ENCODE data around the gene NSMCE3. TPM values are rescaled to one million over a fixed set of nuclear protein-coding genes. Genes with fewer than 3 reads are reported as not detected.

Gene NSMCE3
- total RNA-seq, 1 experiment from 2014 or later: 14.6 TPM

DNA sequence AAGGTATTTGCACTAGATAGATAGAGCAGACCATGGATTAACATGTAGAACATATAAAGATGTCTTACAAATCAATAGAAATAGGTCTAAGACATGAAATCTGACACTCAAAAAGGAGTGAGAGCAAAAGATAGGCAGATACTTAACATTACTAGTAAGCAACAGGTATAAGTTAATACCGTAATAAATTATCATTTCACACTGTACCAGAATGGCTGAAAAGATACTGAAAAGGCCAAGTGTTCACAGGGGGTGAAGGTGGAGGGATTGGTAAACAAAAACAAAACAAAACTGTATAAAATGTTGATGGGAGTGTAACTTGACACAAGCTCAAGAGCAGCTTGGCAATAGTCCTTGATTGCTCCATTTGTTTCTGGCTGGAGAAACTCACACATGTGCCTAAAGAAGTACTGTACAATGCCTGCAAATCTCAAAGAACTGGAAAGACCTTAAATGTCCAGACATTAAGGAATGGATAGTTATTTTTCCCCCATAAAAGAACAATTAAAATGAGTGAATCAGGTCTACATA, 3.5 kb downstream of the NSMCE3 start:
- Histone ChIP-seq H3K27me3 (ENCODE audit: low read length) (no peaks in the 10 kb centered on the region), H3K9ac (ENCODE audit: low read length) (no peak overlapping the region), H3K4me2 (ENCODE audit: low read depth, low read length, poor library complexity, severe bottlenecking) (no peak overlapping the region), H3K9me2 (replicated peaks; ENCODE audit: insufficient read depth, low read length) (no peaks in the 10 kb centered on the region), H4K20me1 (ENCODE audit: insufficient read depth, low read depth, low read length) (peaks cover 5% of the 10 kb centered on the region; the same call in 1 of the 2 replicates), H3K4me1 (ENCODE audit: low read length) (peaks cover 26% of the 10 kb centered on the region), H3K79me2 (ENCODE audit: low read length) (peaks cover 10% of the 10 kb centered on the region), H2AFZ (ENCODE audit: low read length) (no peak overlapping the region), H3K27ac (ENCODE audit: low read length) (no peak overlapping the region), H3K36me3 (ENCODE audit: insufficient read depth, low read length) (no peaks in the 10 kb centered on the region), H3K9me3 (ENCODE audit: low read length) (no peaks in the 10 kb centered on the region), H3K4me3 (ENCODE audit: low read length) (no peak overlapping the region)
- no peak for DNase-seq

- Histone ChIP-seq H3K9ac (ENCODE audit: low read length) (no peak overlapping the region), H3K36me3 (ENCODE audit: insufficient read depth, low read length) (no peaks in the 10 kb centered on the region), H3K27me3 (ENCODE audit: low read length) (no peaks in the 10 kb centered on the region), H3K9me3 (ENCODE audit: low read length) (no peaks in the 10 kb centered on the region), H3K4me1 (ENCODE audit: low read length) (peaks cover 10% of the 10 kb centered on the region), H3K4me2 (ENCODE audit: low read depth, low read length, poor library complexity, severe bottlenecking) (no peak overlapping the region), H3K9me2 (replicated peaks; ENCODE audit: insufficient read depth, low read length) (no peaks in the 10 kb centered on the region), H3K4me3 (ENCODE audit: low read length) (no peak overlapping the region), H3K79me2 (ENCODE audit: low read length) (peaks cover under 1% of the 10 kb centered on the region; the same call in 1 of the 2 replicates), H4K20me1 (ENCODE audit: insufficient read depth, low read depth, low read length) (no peaks in the 10 kb centered on the region; the same call in 1 of the 2 replicates), H2AFZ (ENCODE audit: low read length) (no peak overlapping the region), H3K27ac (ENCODE audit: low read length) (no peak overlapping the region)
- no peak for DNase-seq
Measured at GRCh38 chr15:29263289-29263688, 6.3 kb downstream of the NSMCE3 start.

GRCh38 chr15:29262738-29263137, 6.9 kb downstream of the NSMCE3 start:
- Histone ChIP-seq H3K27me3 (ENCODE audit: low read length) (no peaks in the 10 kb centered on the region), H4K20me1 (ENCODE audit: insufficient read depth, low read depth, low read length) (no peaks in the 10 kb centered on the region; the same call in 1 of the 2 replicates), H3K27ac (ENCODE audit: low read length) (no peak overlapping the region)

GRCh38 chr15:29260896-29261295, 8.7 kb downstream of the NSMCE3 start:
- Histone ChIP-seq H3K4me2 (ENCODE audit: low read depth, low read length, poor library complexity, severe bottlenecking) (no peak overlapping the region), H3K27ac (ENCODE audit: low read length) (no peak overlapping the region), H3K4me1 (ENCODE audit: low read length) (no peaks in the 10 kb centered on the region), H3K9me3 (ENCODE audit: low read length) (no peaks in the 10 kb centered on the region), H2AFZ (ENCODE audit: low read length) (no peak overlapping the region), H4K20me1 (ENCODE audit: insufficient read depth, low read depth, low read length) (no peaks in the 10 kb centered on the region), H3K36me3 (ENCODE audit: insufficient read depth, low read length) (no peaks in the 10 kb centered on the region), H3K9me2 (replicated peaks; ENCODE audit: insufficient read depth, low read length) (no peaks in the 10 kb centered on the region), H3K4me3 (ENCODE audit: low read length) (no peak overlapping the region), H3K79me2 (ENCODE audit: low read length) (no peaks in the 10 kb centered on the region), H3K9ac (ENCODE audit: low read length) (no peak overlapping the region), H3K27me3 (ENCODE audit: low read length) (no peaks in the 10 kb centered on the region)
- no peak for DNase-seq

More at GRCh38 chr15:29262738-29263137, 6.9 kb downstream of the NSMCE3 start:
- H3K9me3 ChIP-seq (ENCODE audit: low read length): no peaks in the 10 kb centered on the region
- no peaks in the 10 kb centered on the region for H3K36me3 ChIP-seq (ENCODE audit: insufficient read depth, low read length)
- no peak overlapping the region for H3K4me2 ChIP-seq (ENCODE audit: low read depth, low read length, poor library complexity, severe bottlenecking)
- no peak overlapping the region for H3K9ac ChIP-seq (ENCODE audit: low read length)
- peaks cover 6% of the 10 kb centered on the region; the same call in 1 of the 2 replicates for H3K4me1 ChIP-seq (ENCODE audit: low read length)
- H3K79me2 ChIP-seq (ENCODE audit: low read length): no peaks in the 10 kb centered on the region
- H3K4me3 ChIP-seq (ENCODE audit: low read length): no peak overlapping the region
- H3K9me2 ChIP-seq (replicated peaks; ENCODE audit: insufficient read depth, low read length): no peaks in the 10 kb centered on the region
- H2AFZ ChIP-seq (ENCODE audit: low read length): no peak overlapping the region
- no peak for DNase-seq

DNA sequence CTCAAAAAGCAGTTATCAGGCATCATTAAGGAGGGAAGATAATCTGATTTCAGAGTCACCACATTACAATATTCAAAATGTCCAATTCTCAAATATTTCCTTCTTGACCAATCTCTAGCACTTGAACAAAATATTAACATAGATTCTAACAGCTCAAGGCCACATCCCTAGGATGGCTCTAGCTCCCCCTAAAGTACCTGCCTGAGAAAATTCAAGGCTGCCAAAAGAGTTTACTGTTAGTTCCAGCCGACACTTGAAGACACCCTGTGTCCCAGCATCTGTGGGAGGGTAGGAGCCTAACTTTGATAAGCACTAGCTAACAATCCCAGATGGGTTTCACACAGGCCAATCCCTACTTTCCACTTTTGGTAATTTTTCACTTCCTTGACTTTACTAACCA, 10.4 kb downstream of the NSMCE3 start:
- Histone ChIP-seq H3K27ac (ENCODE audit: low read length) (no peak overlapping the region), H3K4me2 (ENCODE audit: low read depth, low read length, poor library complexity, severe bottlenecking) (no peak overlapping the region)

DNA sequence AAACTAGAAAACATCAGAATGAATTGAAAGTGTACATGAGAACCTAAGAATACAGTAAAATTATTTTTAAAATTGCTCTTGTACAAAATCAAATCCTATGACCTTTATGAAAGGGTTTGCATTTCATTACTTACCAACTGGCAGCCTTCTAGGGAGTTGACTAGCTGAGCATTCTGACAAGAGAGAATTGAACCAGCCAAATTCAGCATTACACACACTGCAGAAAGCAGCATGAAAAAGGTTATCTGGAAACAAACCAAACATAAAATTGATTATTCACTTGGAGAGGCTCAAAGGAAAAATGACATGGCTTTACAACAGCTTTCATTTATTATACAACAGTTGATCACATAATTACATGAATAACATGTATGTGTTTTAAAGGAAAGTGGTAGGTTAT, 17.4 kb downstream of the NSMCE3 start:
- Histone ChIP-seq H3K4me1 (ENCODE audit: low read length) (no peaks in the 10 kb centered on the region), H3K27ac (ENCODE audit: low read length) (no peak overlapping the region), H3K27me3 (ENCODE audit: low read length) (no peaks in the 10 kb centered on the region), H3K79me2 (ENCODE audit: low read length) (no peaks in the 10 kb centered on the region), H3K9me3 (ENCODE audit: low read length) (0 out of 2 replicates have a peak, but pooled peaks cover 4% of the 10 kb centered on the region), H3K9ac (ENCODE audit: low read length) (no peak overlapping the region), H3K36me3 (ENCODE audit: insufficient read depth, low read length) (no peaks in the 10 kb centered on the region), H3K9me2 (replicated peaks; ENCODE audit: insufficient read depth, low read length) (no peaks in the 10 kb centered on the region), H3K4me2 (ENCODE audit: low read depth, low read length, poor library complexity, severe bottlenecking) (no peak overlapping the region), H4K20me1 (ENCODE audit: insufficient read depth, low read depth, low read length) (no peaks in the 10 kb centered on the region), H3K4me3 (ENCODE audit: low read length) (no peak overlapping the region), H2AFZ (ENCODE audit: low read length) (no peak overlapping the region)
- no peak for DNase-seq

More for the DNA sequence above, 10.4 kb downstream of the NSMCE3 start:
- no peak overlapping the region for H3K9ac ChIP-seq (ENCODE audit: low read length)
- no peaks in the 10 kb centered on the region for H3K36me3 ChIP-seq (ENCODE audit: insufficient read depth, low read length)
- H3K4me3 ChIP-seq (ENCODE audit: low read length): no peak overlapping the region
- no peak overlapping the region for H2AFZ ChIP-seq (ENCODE audit: low read length)
- no peaks in the 10 kb centered on the region for H3K4me1 ChIP-seq (ENCODE audit: low read length)
- H4K20me1 ChIP-seq (ENCODE audit: insufficient read depth, low read depth, low read length): no peaks in the 10 kb centered on the region
- no peak for DNase-seq
- H3K79me2 ChIP-seq (ENCODE audit: low read length): no peaks in the 10 kb centered on the region
- no peaks in the 10 kb centered on the region for H3K9me2 ChIP-seq (replicated peaks; ENCODE audit: insufficient read depth, low read length)
- H3K9me3 ChIP-seq (ENCODE audit: low read length): no peaks in the 10 kb centered on the region
- no peaks in the 10 kb centered on the region for H3K27me3 ChIP-seq (ENCODE audit: low read length)

GRCh38 chr15:29244544-29244943, 25.1 kb downstream of the NSMCE3 start:
- Histone ChIP-seq H3K4me1 (ENCODE audit: low read length) (no peaks in the 10 kb centered on the region), H3K4me3 (ENCODE audit: low read length) (no peak overlapping the region), H3K9ac (ENCODE audit: low read length) (no peak overlapping the region), H3K4me2 (ENCODE audit: low read depth, low read length, poor library complexity, severe bottlenecking) (no peak overlapping the region), H3K9me2 (replicated peaks; ENCODE audit: insufficient read depth, low read length) (no peaks in the 10 kb centered on the region), H2AFZ (ENCODE audit: low read length) (no peak overlapping the region), H3K27ac (ENCODE audit: low read length) (no peak overlapping the region), H3K27me3 (ENCODE audit: low read length) (no peaks in the 10 kb centered on the region), H3K79me2 (ENCODE audit: low read length) (no peaks in the 10 kb centered on the region), H3K9me3 (ENCODE audit: low read length) (0 out of 2 replicates have a peak, but pooled peaks cover 4% of the 10 kb centered on the region), H4K20me1 (ENCODE audit: insufficient read depth, low read depth, low read length) (no peaks in the 10 kb centered on the region), H3K36me3 (ENCODE audit: insufficient read depth, low read length) (no peaks in the 10 kb centered on the region)
- DNase-seq: no peak

DNA sequence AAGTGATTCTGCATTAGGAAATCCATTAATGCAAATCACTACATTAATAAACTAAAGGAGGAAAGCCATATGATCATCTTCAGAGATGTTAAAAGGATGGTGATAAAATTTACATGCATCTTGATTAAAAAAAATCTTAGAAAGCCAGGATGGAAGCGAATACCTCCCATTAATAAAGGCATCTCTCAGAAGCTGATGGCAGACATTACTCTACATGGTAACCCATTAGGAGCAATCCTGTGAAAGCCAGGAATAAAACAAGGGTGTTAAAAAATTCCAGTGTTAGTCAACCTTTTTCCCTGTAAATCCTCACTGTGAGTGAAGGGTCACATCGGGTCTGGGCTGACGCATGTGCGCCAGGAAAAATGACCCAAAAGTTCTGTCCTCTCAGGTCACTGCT, 25.5 kb downstream of the NSMCE3 start:
- no peaks in the 10 kb centered on the region for H4K20me1 ChIP-seq (ENCODE audit: insufficient read depth, low read depth, low read length)
- H3K4me1 ChIP-seq (ENCODE audit: low read length): no peaks in the 10 kb centered on the region
- no peak overlapping the region for H3K9ac ChIP-seq (ENCODE audit: low read length)
- 0 out of 2 replicates have a peak, but pooled peaks cover 4% of the 10 kb centered on the region for H3K9me3 ChIP-seq (ENCODE audit: low read length)
- no peak overlapping the region for H3K4me2 ChIP-seq (ENCODE audit: low read depth, low read length, poor library complexity, severe bottlenecking)
- H3K27ac ChIP-seq (ENCODE audit: low read length): no peak overlapping the region
- no peak overlapping the region for H2AFZ ChIP-seq (ENCODE audit: low read length)
- no peaks in the 10 kb centered on the region for H3K36me3 ChIP-seq (ENCODE audit: insufficient read depth, low read length)
- no peaks in the 10 kb centered on the region for H3K27me3 ChIP-seq (ENCODE audit: low read length)
- no peaks in the 10 kb centered on the region for H3K79me2 ChIP-seq (ENCODE audit: low read length)
- no peaks in the 10 kb centered on the region for H3K9me2 ChIP-seq (replicated peaks; ENCODE audit: insufficient read depth, low read length)
- no peak overlapping the region for H3K4me3 ChIP-seq (ENCODE audit: low read length)
- DNase-seq: no peak
